HepG2 (cell line): Measurements from ENCODE around the gene FAM193A. TPM values are rescaled to one million over a fixed set of nuclear protein-coding genes. Genes with fewer than 3 reads are reported as not detected.

Source experiments
- ATAC-seq: fragments of 200-7000 bp; cut with Tn5 transposase; 3 replicates; pipeline ENCODE4 v1.9.1; 2020; ENCODE audit warnings: mild to moderate bottlenecking, moderate library complexity
- BruUV-seq: library from RNA; stranded (reverse); fragments of 400-500 nt; replicated peaks from 2 replicates; lab custom pipeline; 2021; lab: Mats Ljungman, UMichigan
- CTCF ChIA-PET: fragments of 300-600 bp; formaldehyde crosslinking; extraction: SDS; loops from one replicate; lab custom pipeline; 2021; ENCODE audit warnings: low total read pairs, inconsistent platforms, low intra/inter-chr PET ratio; lab: Yijun Ruan, JAX
- POLR2A ChIA-PET: fragments of 350-600 bp; sonication (Branson Sonifier 250); formaldehyde crosslinking; loops from one replicate; lab custom pipeline; 2020; ENCODE audit warnings: antibody characterized with exemption, inconsistent platforms; lab: Yijun Ruan, JAX
- DNase-seq: peaks from one replicate; pipeline ENCODE4 v3.0.0-alpha.2; 2015; ENCODE audit warnings: low spot score
- FAIRE-seq: peaks from 3 replicates; lab custom pipeline; 2011; peaks lifted over from hg19 to GRCh38; lab: Jason Lieb, UNC
- H2AFZ ChIP-seq: one replicate; pipeline ENCODE4 v1.6.1; 2011; ENCODE audit warnings: low read length, inconsistent platforms
- H3K27ac ChIP-seq: fragments of 300-600 bp; 3 replicates; pipeline ENCODE4 v1.8.0; 2011; ENCODE audit warnings: mixed run types, mild to moderate bottlenecking, mixed read lengths, low read length, inconsistent platforms; ENCODE audit not compliant: insufficient read depth; ENCODE audit errors: extremely low read length
- H3K27me3 ChIP-seq, 2 experiments: fragments of 200-600 bp in 1 of 2; 2 replicates in 1 of 2; 3 replicates in 1 of 2; pipeline versions ENCODE4 v1.6.0 to v1.8.0; 2011; ENCODE audit warnings: low read length in 2 of 2, mild to moderate bottlenecking in 2 of 2, moderate library complexity in 2 of 2, inconsistent platforms in 1 of 2; ENCODE audit not compliant: insufficient read depth in 2 of 2, control insufficient read depth in 1 of 2
- H3K36me3 ChIP-seq, 2 experiments: fragments of 200-600 bp in 1 of 2; replicated peaks in 1 of 2; 2 replicates in 1 of 2; 3 replicates in 1 of 2; pipeline versions ENCODE4 v1.5.1 to v1.8.0; 2011; ENCODE audit warnings: low read length in 2 of 2, inconsistent platforms in 1 of 2; ENCODE audit not compliant: insufficient read depth in 2 of 2, control insufficient read depth in 1 of 2
- H3K4me1 ChIP-seq: 2 replicates; pipeline ENCODE4 v1.5.1; 2012; ENCODE audit warnings: low read length, inconsistent platforms; ENCODE audit not compliant: insufficient read depth
- H3K4me2 ChIP-seq: 2 replicates; pipeline ENCODE4 v1.6.0; 2011; ENCODE audit warnings: low read depth, low read length, inconsistent platforms
- H3K4me3 ChIP-seq, 3 experiments: fragments of 200-600 bp in 1 of 3; sonication (generic), shearing (Covaris generic) in 1 of 3; replicated peaks in 1 of 3; 2 replicates each; pipeline ENCODE4 v1.5.1; 2011 to 2016; ENCODE audit warnings: low read length in 3 of 3, inconsistent platforms in 2 of 3, low read depth in 2 of 3, mild to moderate bottlenecking in 2 of 3, control low read depth in 1 of 3, mixed read lengths in 1 of 3; ENCODE audit not compliant: insufficient read depth in 1 of 3
- H3K79me2 ChIP-seq: one replicate; pipeline ENCODE4 v1.6.1; 2011; ENCODE audit warnings: low read length, inconsistent platforms; ENCODE audit not compliant: insufficient read depth
- H3K9ac ChIP-seq: 2 replicates; pipeline ENCODE4 v1.6.0; 2011; ENCODE audit warnings: mild to moderate bottlenecking, low read depth, low read length, inconsistent platforms; ENCODE audit not compliant: insufficient read depth
- H3K9me3 ChIP-seq: 2 replicates; pipeline ENCODE4 v1.5.1; 2012; ENCODE audit warnings: mild to moderate bottlenecking, low read length
- H4K20me1 ChIP-seq: 2 replicates; pipeline ENCODE4 v1.6.0; 2011; ENCODE audit warnings: inconsistent platforms, mild to moderate bottlenecking, low read length, moderate library complexity; ENCODE audit not compliant: insufficient read depth
- DRAP1 ChIP-seq: IDR thresholded peaks from 2 replicates; pipeline ENCODE4 v1.6.1; 2016; ENCODE audit warnings: missing genetic modification reagents, missing compliant biosample characterization
- HNRNPL ChIP-seq: fragments of 200-400 bp; formaldehyde crosslinking; IDR thresholded peaks from 2 replicates; pipeline ENCODE4 v1.6.1; 2017; ENCODE audit warnings: mild to moderate bottlenecking, low read depth, low read length
- IKZF4 ChIP-seq: sonication (generic); formaldehyde crosslinking; IDR thresholded peaks from 2 replicates; pipeline ENCODE4 v1.5.1; 2020; ENCODE audit warnings: borderline replicate concordance, mild to moderate bottlenecking, low read depth, missing genetic modification reagents; ENCODE audit errors: not compliant biosample characterization
- KLF13 ChIP-seq: sonication (generic); formaldehyde crosslinking; IDR thresholded peaks from 2 replicates; pipeline ENCODE4 v1.4.0; 2020; ENCODE audit warnings: mild to moderate bottlenecking, missing genetic modification reagents
- MTA1 ChIP-seq: sonication (generic); formaldehyde crosslinking; IDR thresholded peaks from 2 replicates; pipeline ENCODE4 v1.4.0; 2020; ENCODE audit warnings: missing genetic modification reagents, mild to moderate bottlenecking, borderline replicate concordance
- MZF1 ChIP-seq: sonication (generic); formaldehyde crosslinking; IDR thresholded peaks from 2 replicates; pipeline ENCODE4 v1.8.1; 2023; ENCODE audit warnings: mild to moderate bottlenecking, missing genetic modification reagents, borderline replicate concordance
- NFIB ChIP-seq: sonication (generic); formaldehyde crosslinking; IDR thresholded peaks from 2 replicates; pipeline ENCODE4 v1.9.0; 2021; ENCODE audit warnings: missing genetic modification reagents, mild to moderate bottlenecking, borderline replicate concordance
- RFX5 ChIP-seq: IDR thresholded peaks from 2 replicates; pipeline ENCODE4 v1.6.1; 2011; ENCODE audit warnings: low read depth, low read length, improper control_type of control experiment
- SMARCE1 ChIP-seq: fragments of 450-650 bp; IDR thresholded peaks from 2 replicates; pipeline ENCODE4 v1.6.1; 2017; ENCODE audit warnings: borderline replicate concordance
- SPEN ChIP-seq: sonication (generic); formaldehyde crosslinking; IDR thresholded peaks from 2 replicates; pipeline ENCODE4 v1.5.1; 2020; ENCODE audit warnings: low read depth, mild to moderate bottlenecking, missing genetic modification reagents
- ZBED4 ChIP-seq: sonication (generic); formaldehyde crosslinking; IDR thresholded peaks from 2 replicates; pipeline ENCODE4 v1.4.0; 2020; ENCODE audit warnings: missing genetic modification reagents, borderline replicate concordance
- ZNF331 ChIP-seq: sonication (generic); formaldehyde crosslinking; IDR thresholded peaks from 2 replicates; pipeline ENCODE4 v1.4.0; 2020; ENCODE audit warnings: missing genetic modification reagents
- ZNF337 ChIP-seq: sonication (generic); formaldehyde crosslinking; IDR thresholded peaks from 2 replicates; pipeline ENCODE4 v1.5.1; 2020; ENCODE audit warnings: missing genetic modification reagents, low read depth, mild to moderate bottlenecking, borderline replicate concordance
- ZNF343 ChIP-seq: sonication (generic); formaldehyde crosslinking; IDR thresholded peaks from 2 replicates; pipeline ENCODE4 v1.4.0; 2020; ENCODE audit warnings: mild to moderate bottlenecking, missing genetic modification reagents
- ZNF557 ChIP-seq: sonication (generic); formaldehyde crosslinking; IDR thresholded peaks from 2 replicates; pipeline ENCODE4 v1.4.0; 2020; ENCODE audit warnings: missing genetic modification reagents
- ZNF703 ChIP-seq: sonication (generic); formaldehyde crosslinking; IDR thresholded peaks from 2 replicates; pipeline ENCODE4 v1.5.1; 2020; ENCODE audit warnings: missing genetic modification reagents, mild to moderate bottlenecking, moderate library complexity, borderline replicate concordance
- WGBS: methylation state at CpG from one replicate; pipeline ENCODE4 v1.1.6; 2017; ENCODE audit warnings: low lambda C conversion rate; 5-methylcytosine and 5-hydroxymethylcytosine counted together
- in situ Hi-C: cut with HindIII; loops from 2 replicates; pipeline ENCODE4 v1.10.0; 2017; ENCODE audit warnings: low pct_unique_long_range_greater_than_20kb; ENCODE audit not compliant: extremely low pct_ligation_motif_present
- intact Hi-C: fragments of 100-400 bp; cut with micrococcal nuclease; formaldehyde crosslinking; loops from one replicate; pipeline ENCODE4 v1.10.0; 2022; ENCODE audit not compliant: unreplicated experiment
- polyA plus RNA-seq, 8 experiments: library from polyadenylated mRNA; depleted of rRNA in 3 of 8; stranded (reverse) in 7 of 8; unstranded in 1 of 8; fragments of >200 nt; fragmentation: Illumina TruSeq in 4 of 8; extraction: Trizol in 4 of 8; gene quantifications; 2 replicates each; pipeline versions ENCODE4 v1.2.1 to v1.2.3, GENCODE V29; 2011 to 2016; ENCODE audit warnings: low read depth in 4 of 8, missing spikeins in 1 of 8, mixed read lengths in 1 of 8; ENCODE audit not compliant: insufficient read depth in 1 of 8
- total RNA-seq, 5 experiments: library from RNA; depleted of rRNA; stranded (reverse); fragments of >200 nt; fragmentation: Illumina TruSeq; extraction: Trizol; gene quantifications; 2 replicates each; pipeline ENCODE4 v1.2.3, GENCODE V29; 2016; ENCODE audit warnings: low read depth in 1 of 5
- TF ChIP-seq, protein P1 (sequence below): sonication (generic); formaldehyde crosslinking; IDR thresholded peaks from 2 replicates; pipeline ENCODE4 v1.5.1; 2020; ENCODE audit warnings: missing genetic modification reagents, mild to moderate bottlenecking, borderline replicate concordance

The FAM193A gene
- total and polyA plus RNA-seq, 2 of the 13 experiments (the other 11 are each of a cell fraction or from before 2014, with no cell fraction given): 5.7 to 8.7 TPM

GRCh38 chr4:2761035-2761923 is 224.8 kb downstream of the FAM193A start:
- Histone ChIP-seq H3K27me3 (no peaks in the 10 kb centered on the region), H2AFZ (peak overlapping the region; percentile 50), H3K9me3 (no peaks in the 10 kb centered on the region), H3K4me3 (peak overlapping the region; percentile 44 to 73 (median 63)), H3K79me2 (no peaks in the 10 kb centered on the region), H3K27ac (peak overlapping the region; percentile 80), H4K20me1 (no peaks in the 10 kb centered on the region), H3K36me3 (no peaks in the 10 kb centered on the region), H3K9ac (peak overlapping the region; percentile 72), H3K4me1 (peaks cover 45% of the 10 kb centered on the region), H3K4me2 (peak overlapping the region; percentile 98)
- in situ Hi-C loops: no loop called here
- POLR2A ChIA-PET: interaction anchor here (1.2 to 3.9 kb wide), 7 partner anchors 9 to 225 kb away, joined by 4 to 60 read pairs (median 6); partner anchors contain the start of gene SH3BP2
- ATAC-seq (peak; percentile 87), DNase-seq (peak; percentile 86), FAIRE-seq (peak; percentile 100)
- BruUV-seq: TSS peak; percentile 95
- CTCF ChIA-PET: no interaction called here
- WGBS: 2% methylated on average over 7 of the region's 14 CpGs
- intact Hi-C loops: loop anchor here (2.0 kb wide), 2 partner anchors 30 to 40 kb away; no protein-coding TSS in a partner anchor
- no peak for TF ChIP-seq RFX5
- no peak for TF ChIP-seq SMARCE1
- TF ChIP-seq ZNF557 (CRISPR knock-in tag): no peak
- no peak for TF ChIP-seq NFIB (CRISPR knock-in tag)
- TF ChIP-seq MZF1 (CRISPR knock-in tag): no peak
- no peak for TF ChIP-seq KLF13 (CRISPR knock-in tag)
- TF ChIP-seq ZNF331 (CRISPR knock-in tag): peak; percentile 71; the same call in 1 of the 2 replicates
- TF ChIP-seq DRAP1 (CRISPR knock-in tag): peak; percentile 95
- TF ChIP-seq SPEN: peak; percentile 19; the same call in 1 of the 2 replicates
- TF ChIP-seq ZNF343 (CRISPR knock-in tag): peak; percentile 89
- no peak for TF ChIP-seq ZNF337 (CRISPR knock-in tag)
- no peak for TF ChIP-seq HNRNPL
- no peak for TF ChIP-seq IKZF4
- no peak for TF ChIP-seq ZBED4
- TF ChIP-seq, protein P1, sequence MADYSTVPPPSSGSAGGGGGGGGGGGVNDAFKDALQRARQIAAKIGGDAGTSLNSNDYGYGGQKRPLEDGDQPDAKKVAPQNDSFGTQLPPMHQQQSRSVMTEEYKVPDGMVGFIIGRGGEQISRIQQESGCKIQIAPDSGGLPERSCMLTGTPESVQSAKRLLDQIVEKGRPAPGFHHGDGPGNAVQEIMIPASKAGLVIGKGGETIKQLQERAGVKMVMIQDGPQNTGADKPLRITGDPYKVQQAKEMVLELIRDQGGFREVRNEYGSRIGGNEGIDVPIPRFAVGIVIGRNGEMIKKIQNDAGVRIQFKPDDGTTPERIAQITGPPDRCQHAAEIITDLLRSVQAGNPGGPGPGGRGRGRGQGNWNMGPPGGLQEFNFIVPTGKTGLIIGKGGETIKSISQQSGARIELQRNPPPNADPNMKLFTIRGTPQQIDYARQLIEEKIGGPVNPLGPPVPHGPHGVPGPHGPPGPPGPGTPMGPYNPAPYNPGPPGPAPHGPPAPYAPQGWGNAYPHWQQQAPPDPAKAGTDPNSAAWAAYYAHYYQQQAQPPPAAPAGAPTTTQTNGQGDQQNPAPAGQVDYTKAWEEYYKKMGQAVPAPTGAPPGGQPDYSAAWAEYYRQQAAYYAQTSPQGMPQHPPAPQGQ (CRISPR knock-in tag): no peak
- TF ChIP-seq ZNF703 (CRISPR knock-in tag): no peak
- TF ChIP-seq MTA1 (CRISPR knock-in tag): peak; percentile 73; the same call in 1 of the 2 replicates
